Osteoblast (primary cell): ENCODE measurements around the gene FOXJ1. TPM values are rescaled to one million over a fixed set of nuclear protein-coding genes. Genes with fewer than 3 reads are reported as not detected.
"Not testable (repeated sequence)": the region's sequence is repeated elsewhere in the genome, so short reads cannot be mapped to it uniquely, and the experiment has no call there.

Source experiments
- DNase-seq: peaks from one replicate; pipeline ENCODE4 v3.0.0; 2011; ENCODE audit warnings: low spot score, mixed read lengths; ENCODE audit not compliant: insufficient read length; ENCODE audit errors: missing footprints
- H2AFZ ChIP-seq: 2 replicates; pipeline ENCODE4 v1.6.0; 2011; ENCODE audit warnings: mild to moderate bottlenecking, low read length
- H3K27ac ChIP-seq: 2 replicates; pipeline ENCODE4 v1.5.1; 2011; ENCODE audit warnings: mild to moderate bottlenecking, low read depth, low read length, moderate library complexity
- H3K27me3 ChIP-seq: 2 replicates; pipeline ENCODE4 v1.6.0; 2012; ENCODE audit warnings: mild to moderate bottlenecking, control low read depth, inconsistent platforms, low read length, moderate library complexity; ENCODE audit not compliant: insufficient read depth
- H3K36me3 ChIP-seq: 2 replicates; pipeline ENCODE4 v1.5.1; 2011; ENCODE audit warnings: mild to moderate bottlenecking, low read length, control low read depth, moderate library complexity; ENCODE audit not compliant: insufficient read depth
- H3K4me1 ChIP-seq: 2 replicates; pipeline ENCODE4 v1.5.1; 2011; ENCODE audit warnings: mild to moderate bottlenecking, low read length, control low read depth, moderate library complexity; ENCODE audit not compliant: insufficient read depth
- H3K4me2 ChIP-seq: 2 replicates; pipeline ENCODE4 v1.6.0; 2011; ENCODE audit warnings: mild to moderate bottlenecking, low read length; ENCODE audit not compliant: insufficient read depth
- H3K4me3 ChIP-seq: fragments of 200-600 bp; sonication (generic); 3 replicates; pipeline ENCODE4 v1.5.1; 2012; ENCODE audit warnings: mild to moderate bottlenecking, low read length, inconsistent platforms; ENCODE audit not compliant: insufficient read depth
- H3K79me2 ChIP-seq: 2 replicates; pipeline ENCODE4 v1.6.0; 2012; ENCODE audit warnings: mild to moderate bottlenecking, low read length, control low read depth, inconsistent platforms; ENCODE audit not compliant: insufficient read depth
- H3K9me3 ChIP-seq: 2 replicates; pipeline ENCODE4 v1.5.1; 2011; ENCODE audit warnings: low read depth, low read length, control low read depth
- H4K20me1 ChIP-seq: 2 replicates; pipeline ENCODE4 v1.6.0; 2012; ENCODE audit warnings: mild to moderate bottlenecking, low read length, control low read depth; ENCODE audit not compliant: insufficient read depth
- total RNA-seq: library from RNA; depleted of rRNA; stranded (reverse); fragments of >200 nt; gene quantifications from 2 replicates; pipeline ENCODE4 v1.2.3, GENCODE V29; 2012
- TF ChIP-seq, protein P1 (sequence below): IDR thresholded peaks from 2 replicates; pipeline ENCODE4 v1.5.1; 2011; ENCODE audit warnings: mild to moderate bottlenecking, low read depth, low read length, moderate library complexity; ENCODE audit errors: extremely low read depth

FOXJ1 gene
- total RNA-seq, 1 donor = not detected

GRCh38 chr17:76188213-76189016 lies 47.4 kb upstream of the FOXJ1 start:
- no peak overlapping the region for H3K4me2 ChIP-seq
- DNase-seq = no peak
- no peaks in the 10 kb centered on the region for H3K79me2 ChIP-seq
- no peak overlapping the region for H3K4me3 ChIP-seq
- H2AFZ ChIP-seq = no peak overlapping the region
- no peaks in the 10 kb centered on the region for H3K36me3 ChIP-seq
- peaks cover 15% of the 10 kb centered on the region for H3K27me3 ChIP-seq
- no peak overlapping the region for H3K27ac ChIP-seq
- H3K4me1 ChIP-seq = no peaks in the 10 kb centered on the region
- H4K20me1 ChIP-seq = no peaks in the 10 kb centered on the region
- no peaks in the 10 kb centered on the region for H3K9me3 ChIP-seq
- TF ChIP-seq, protein P1, sequence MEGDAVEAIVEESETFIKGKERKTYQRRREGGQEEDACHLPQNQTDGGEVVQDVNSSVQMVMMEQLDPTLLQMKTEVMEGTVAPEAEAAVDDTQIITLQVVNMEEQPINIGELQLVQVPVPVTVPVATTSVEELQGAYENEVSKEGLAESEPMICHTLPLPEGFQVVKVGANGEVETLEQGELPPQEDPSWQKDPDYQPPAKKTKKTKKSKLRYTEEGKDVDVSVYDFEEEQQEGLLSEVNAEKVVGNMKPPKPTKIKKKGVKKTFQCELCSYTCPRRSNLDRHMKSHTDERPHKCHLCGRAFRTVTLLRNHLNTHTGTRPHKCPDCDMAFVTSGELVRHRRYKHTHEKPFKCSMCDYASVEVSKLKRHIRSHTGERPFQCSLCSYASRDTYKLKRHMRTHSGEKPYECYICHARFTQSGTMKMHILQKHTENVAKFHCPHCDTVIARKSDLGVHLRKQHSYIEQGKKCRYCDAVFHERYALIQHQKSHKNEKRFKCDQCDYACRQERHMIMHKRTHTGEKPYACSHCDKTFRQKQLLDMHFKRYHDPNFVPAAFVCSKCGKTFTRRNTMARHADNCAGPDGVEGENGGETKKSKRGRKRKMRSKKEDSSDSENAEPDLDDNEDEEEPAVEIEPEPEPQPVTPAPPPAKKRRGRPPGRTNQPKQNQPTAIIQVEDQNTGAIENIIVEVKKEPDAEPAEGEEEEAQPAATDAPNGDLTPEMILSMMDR = no peak

DNA sequence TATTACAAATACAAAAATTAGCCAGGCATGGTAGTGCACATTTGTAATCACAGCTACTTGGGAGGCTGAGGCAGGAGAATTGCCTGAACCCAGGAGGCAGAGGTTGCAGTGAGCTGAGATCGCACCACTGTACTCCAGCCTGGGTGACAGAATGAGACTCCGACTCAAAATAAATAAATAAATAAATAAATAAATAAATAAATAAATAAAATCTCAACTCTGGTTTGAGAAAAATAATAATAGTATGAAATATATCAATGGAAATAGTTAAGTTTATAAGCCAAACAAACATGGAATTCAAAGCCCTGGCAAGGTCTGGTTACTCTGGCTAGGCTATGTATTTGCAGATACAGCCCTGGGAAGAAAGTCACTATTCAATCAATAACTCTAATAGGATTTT lies 45.7 kb upstream of the FOXJ1 start:
- H3K27ac ChIP-seq, H3K9me3 ChIP-seq, H4K20me1 ChIP-seq, H3K4me3 ChIP-seq, DNase-seq, H3K36me3 ChIP-seq, H3K79me2 ChIP-seq, H3K4me1 ChIP-seq, H3K4me2 ChIP-seq, H2AFZ ChIP-seq: not testable (repeated sequence)
- H3K27me3 ChIP-seq = peaks cover 14% of the 10 kb centered on the region

DNA sequence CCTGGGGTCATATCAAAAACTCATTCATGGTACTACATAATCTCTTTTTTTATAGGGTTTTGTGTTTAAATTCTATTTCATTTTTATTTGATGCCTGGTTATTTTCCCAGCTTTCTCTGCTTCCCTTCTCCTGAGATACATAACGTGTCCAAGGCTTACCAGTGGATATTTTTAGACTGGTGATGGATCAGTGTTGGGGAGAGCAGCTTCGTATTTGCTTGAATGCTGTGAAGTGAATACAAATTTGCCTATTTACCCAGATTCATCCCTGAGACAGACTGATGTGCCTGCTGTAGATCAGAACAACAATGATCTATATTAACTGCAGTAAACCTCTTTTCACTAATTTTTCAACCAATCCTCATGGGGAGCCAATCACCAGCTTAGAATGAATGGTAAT lies 43.2 kb upstream of the FOXJ1 start:
- TF ChIP-seq, protein P1 = no peak
- Histone ChIP-seq H3K27me3 (peaks cover 6% of the 10 kb centered on the region), H2AFZ (no peak overlapping the region), H3K4me1 (peaks cover 3% of the 10 kb centered on the region), H3K4me2 (no peak overlapping the region), H3K36me3 (no peaks in the 10 kb centered on the region), H3K79me2 (no peaks in the 10 kb centered on the region), H3K9me3 (no peaks in the 10 kb centered on the region), H3K4me3 (no peak overlapping the region), H4K20me1 (no peaks in the 10 kb centered on the region), H3K27ac (no peak overlapping the region)
- DNase-seq = no peak

DNA sequence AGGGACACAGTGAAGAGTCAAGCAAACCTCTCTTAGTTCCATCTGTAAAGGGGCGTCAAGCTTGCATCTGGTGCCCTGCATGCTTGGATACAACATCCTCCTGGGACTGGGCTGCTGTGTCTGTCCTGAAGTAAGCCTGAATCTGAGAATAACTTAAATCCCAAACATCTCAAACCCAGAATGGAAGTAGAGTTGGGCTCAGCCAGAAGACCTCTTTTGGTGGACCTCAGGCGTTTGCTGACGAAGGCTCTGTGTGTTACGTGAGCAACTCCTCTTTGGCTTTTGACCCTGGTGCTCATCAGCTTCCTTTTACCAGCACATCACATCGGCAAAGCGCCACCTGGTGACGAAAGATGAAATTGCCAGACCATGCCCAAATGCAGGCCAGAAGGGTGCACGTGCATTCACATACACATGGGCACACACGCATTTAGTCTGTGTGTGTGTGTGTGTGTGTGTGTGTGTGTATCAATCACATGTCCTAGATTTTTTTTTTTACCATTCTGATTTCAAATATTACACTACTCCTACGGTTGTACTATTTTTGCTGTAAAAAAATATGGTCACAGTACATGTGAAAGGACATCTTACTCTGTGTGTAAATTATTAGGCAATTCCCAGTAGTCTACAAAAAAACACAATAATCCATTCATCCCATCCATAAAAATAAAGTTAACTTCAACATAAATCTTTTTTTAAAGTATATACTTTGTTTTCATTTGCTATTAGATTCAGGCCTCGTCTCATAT lies 41.1 kb upstream of the FOXJ1 start:
- Histone ChIP-seq H3K4me1 (peaks cover 3% of the 10 kb centered on the region), H3K79me2 (no peaks in the 10 kb centered on the region), H3K27ac (no peak overlapping the region), H3K4me2 (peak overlapping the region; percentile 65), H3K36me3 (no peaks in the 10 kb centered on the region), H2AFZ (peak overlapping the region; percentile 81), H4K20me1 (no peaks in the 10 kb centered on the region), H3K9me3 (no peaks in the 10 kb centered on the region), H3K4me3 (no peak overlapping the region), H3K27me3 (no peaks in the 10 kb centered on the region)
- DNase-seq = peak; percentile 96
- TF ChIP-seq, protein P1 = peak; percentile 95
